ENCODE data around the gene GPR155. TPM values are rescaled to one million over a fixed set of nuclear protein-coding genes. Genes with fewer than 3 reads are reported as not detected.

The GPR155 gene
- total RNA-seq, 1 donor from 2014 or later = 3.7 TPM

Other genes with a start within 250 kb of the GPR155 start
- gene OLA1, start 238.5 kb downstream of the GPR155 start, total RNA-seq = 74.7 TPM
- not detected for gene SP9, start 152.1 kb downstream of the GPR155 start, total RNA-seq
- gene SCRN3, start 91.3 kb downstream of the GPR155 start, total RNA-seq = 25.3 TPM
- 3.1 TPM for gene WIPF1, start 110.8 kb upstream of the GPR155 start, total RNA-seq